Adrenal gland (tissue), 5 donors: ENCODE results near the gene PGLYRP1.

Experiments
- POLR2A ChIP-seq, 2 donors: fragments of 450-650 bp; IDR thresholded peaks; one replicate each; pipeline ENCODE4 v1.6.1; 2017; ENCODE audit warnings: antibody characterized with exemption in 2 of 2, mild to moderate bottlenecking in 2 of 2, moderate library complexity in 1 of 2
- TF ChIP-seq, protein P1 (sequence below), 6 experiments: fragments of 450-650 bp in 4 of 6; fragments of 200-600 bp in 2 of 6; sonication (generic) in 1 of 6; IDR thresholded peaks; 1 replicate in 5 of 6; 2 replicates in 1 of 6; pipeline versions ENCODE4 v1.5.1 to v1.8.0; 2016 to 2021; ENCODE audit warnings: antibody characterized with exemption in 6 of 6, mild to moderate bottlenecking in 2 of 6, moderate library complexity in 1 of 6
- donor health status: DM: no; HTN: no; CAD: no.

DNA sequence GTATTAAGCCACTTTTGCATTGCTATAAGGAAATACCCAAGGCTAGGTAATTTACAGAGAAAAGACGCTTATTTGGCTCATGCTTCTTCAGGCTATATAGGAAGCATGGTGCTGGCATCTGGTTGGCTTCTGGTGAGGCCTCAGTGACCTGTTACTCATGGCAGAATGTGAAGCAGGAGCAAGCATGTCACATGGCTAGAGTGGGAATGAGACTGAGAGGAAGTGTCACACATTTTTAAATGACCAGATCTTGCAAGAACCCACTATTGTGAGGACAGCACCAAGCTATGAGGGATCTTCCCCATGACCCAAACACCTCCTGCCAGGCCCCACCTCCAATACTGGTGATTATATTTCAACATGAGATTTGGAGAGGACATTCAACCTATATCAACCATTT is 43.6 kb upstream of the PGLYRP1 start:
- TF ChIP-seq, protein P1, sequence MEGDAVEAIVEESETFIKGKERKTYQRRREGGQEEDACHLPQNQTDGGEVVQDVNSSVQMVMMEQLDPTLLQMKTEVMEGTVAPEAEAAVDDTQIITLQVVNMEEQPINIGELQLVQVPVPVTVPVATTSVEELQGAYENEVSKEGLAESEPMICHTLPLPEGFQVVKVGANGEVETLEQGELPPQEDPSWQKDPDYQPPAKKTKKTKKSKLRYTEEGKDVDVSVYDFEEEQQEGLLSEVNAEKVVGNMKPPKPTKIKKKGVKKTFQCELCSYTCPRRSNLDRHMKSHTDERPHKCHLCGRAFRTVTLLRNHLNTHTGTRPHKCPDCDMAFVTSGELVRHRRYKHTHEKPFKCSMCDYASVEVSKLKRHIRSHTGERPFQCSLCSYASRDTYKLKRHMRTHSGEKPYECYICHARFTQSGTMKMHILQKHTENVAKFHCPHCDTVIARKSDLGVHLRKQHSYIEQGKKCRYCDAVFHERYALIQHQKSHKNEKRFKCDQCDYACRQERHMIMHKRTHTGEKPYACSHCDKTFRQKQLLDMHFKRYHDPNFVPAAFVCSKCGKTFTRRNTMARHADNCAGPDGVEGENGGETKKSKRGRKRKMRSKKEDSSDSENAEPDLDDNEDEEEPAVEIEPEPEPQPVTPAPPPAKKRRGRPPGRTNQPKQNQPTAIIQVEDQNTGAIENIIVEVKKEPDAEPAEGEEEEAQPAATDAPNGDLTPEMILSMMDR (IDR thresholded peaks at IDR 0.05) = no peak
- TF ChIP-seq POLR2A (IDR thresholded peaks at IDR 0.05) = no peak
